Measurements from ENCODE around the gene CTNNA2. TPM values are rescaled to one million over a fixed set of nuclear protein-coding genes. Genes with fewer than 3 reads are reported as not detected.

Gene CTNNA2
- total RNA-seq, 2 donors from 2014 or later: 0.17 to 0.88 TPM

GRCh38 chr2:79591281-79591680, 78.4 kb downstream of the CTNNA2 start:
- intact Hi-C loops (cut with DNase I): no loop called here
- no peaks in the 10 kb centered on the region for H3K27me3 ChIP-seq

GRCh38 chr2:79593237-79593867, 80.5 kb downstream of the CTNNA2 start:
- H3K4me1 ChIP-seq: no peaks in the 10 kb centered on the region
- intact Hi-C loops (cut with DNase I): no loop called here
- no peak for DNase-seq

More at GRCh38 chr2:79591281-79591680, 78.4 kb downstream of the CTNNA2 start:
- Histone ChIP-seq H3K36me3 (no peaks in the 10 kb centered on the region), H3K4me3 (no peak overlapping the region), H3K4me1 (no peaks in the 10 kb centered on the region), H3K9me3 (no peaks in the 10 kb centered on the region), H3K9ac (ENCODE audit: low read depth in 2 of 2, low read length in 2 of 2) (no peak overlapping the region), H3K27ac (no peak overlapping the region)
- no peak for DNase-seq
- TF ChIP-seq CTCF (IDR thresholded peaks at IDR 0.05): no peak

GRCh38 chr2:79596403-79596802, 83.6 kb downstream of the CTNNA2 start:
- Histone ChIP-seq H3K36me3 (no peaks in the 10 kb centered on the region), H3K9me3 (no peaks in the 10 kb centered on the region), H3K4me1 (no peaks in the 10 kb centered on the region), H3K27me3 (no peaks in the 10 kb centered on the region), H3K4me3 (no peak overlapping the region), H3K9ac (ENCODE audit: low read depth in 2 of 2, low read length in 2 of 2) (no peak overlapping the region), H3K27ac (no peak overlapping the region)
- intact Hi-C loops (cut with DNase I): no loop called here
- no peak for TF ChIP-seq CTCF (IDR thresholded peaks at IDR 0.05)
- DNase-seq: no peak

More at GRCh38 chr2:79593237-79593867, 80.5 kb downstream of the CTNNA2 start:
- no peak for TF ChIP-seq CTCF (IDR thresholded peaks at IDR 0.05)
- H3K9ac ChIP-seq (ENCODE audit: low read depth in 2 of 2, low read length in 2 of 2): no peak overlapping the region
- H3K27ac ChIP-seq: no peak overlapping the region
- H3K9me3 ChIP-seq: no peaks in the 10 kb centered on the region
- H3K27me3 ChIP-seq: no peaks in the 10 kb centered on the region
- no peaks in the 10 kb centered on the region for H3K36me3 ChIP-seq
- H3K4me3 ChIP-seq: no peak overlapping the region

- no peaks in the 10 kb centered on the region for H3K9me3 ChIP-seq
- no peaks in the 10 kb centered on the region for H3K27me3 ChIP-seq
- no peak for DNase-seq
- no peak overlapping the region for H3K27ac ChIP-seq
- no peak overlapping the region for H3K9ac ChIP-seq (ENCODE audit: low read depth in 2 of 2, low read length in 2 of 2)
- no peak overlapping the region for H3K4me3 ChIP-seq
- intact Hi-C loops (cut with DNase I): no loop called here
- no peaks in the 10 kb centered on the region for H3K4me1 ChIP-seq
- no peak for TF ChIP-seq CTCF (IDR thresholded peaks at IDR 0.05)
- no peaks in the 10 kb centered on the region for H3K36me3 ChIP-seq
These were observed 91.9 kb downstream of the CTNNA2 start for GRCh38 chr2:79604748-79605147.

GRCh38 chr2:79611448-79612016, 98.7 kb downstream of the CTNNA2 start:
- DNase-seq: no peak
- Histone ChIP-seq H3K27ac (no peak overlapping the region), H3K9me3 (no peaks in the 10 kb centered on the region), H3K9ac (ENCODE audit: low read depth in 2 of 2, low read length in 2 of 2) (no peak overlapping the region), H3K4me3 (no peak overlapping the region), H3K27me3 (no peaks in the 10 kb centered on the region), H3K36me3 (no peaks in the 10 kb centered on the region), H3K4me1 (no peaks in the 10 kb centered on the region)
- intact Hi-C loops (cut with DNase I): no loop called here
- no peak for TF ChIP-seq CTCF (IDR thresholded peaks at IDR 0.05)

All from colonic mucosa (tissue), 4 donors.